Stomach (tissue), 9 donors: Measurements from ENCODE around the gene EPO. TPM values are rescaled to one million over a fixed set of nuclear protein-coding genes. Genes with fewer than 3 reads are reported as not detected.

Source experiments
- DNase-seq, 2 donors: peaks; one replicate each; pipeline versions ENCODE4 v3.0.0 to v3.0.0-alpha.2; 2013 to 2019
- H3K27ac ChIP-seq, 5 donors: fragments of 200-600 bp in 4 of 5; sonication (generic) in 4 of 5; one replicate each; pipeline ENCODE4 v1.5.1; 2013 to 2019; ENCODE audit warnings: mild to moderate bottlenecking in 1 of 5, moderate library complexity in 1 of 5
- H3K27me3 ChIP-seq, 3 donors: fragments of 200-600 bp; sonication (generic); one replicate each; pipeline ENCODE4 v1.5.1; 2017 to 2019; ENCODE audit warnings: mixed run types in 1 of 3
- H3K36me3 ChIP-seq, 4 donors: fragments of 200-600 bp; sonication (generic); 1 replicate in 3 of 4; 2 replicates in 1 of 4; pipeline ENCODE4 v1.5.1; 2016 to 2019
- H3K4me1 ChIP-seq, 4 donors: fragments of 200-600 bp; sonication (generic); one replicate each; pipeline ENCODE4 v1.5.1; 2016 to 2019
- H3K4me3 ChIP-seq, 4 donors: fragments of 200-600 bp; sonication (generic) in 3 of 4; one replicate each; pipeline ENCODE4 v1.5.1; 2016 to 2019; ENCODE audit warnings: mild to moderate bottlenecking in 1 of 4
- H3K9me3 ChIP-seq, 4 donors: fragments of 200-600 bp; sonication (generic); one replicate each; pipeline ENCODE4 v1.5.1; 2016 to 2019
- EP300 ChIP-seq: sonication (generic); formaldehyde crosslinking; IDR thresholded peaks from one replicate; pipeline ENCODE4 v1.6.1; 2017; ENCODE audit warnings: antibody characterized with exemption
- POLR2A ChIP-seq, 4 donors: fragments of 450-650 bp; IDR thresholded peaks; one replicate each; pipeline ENCODE4 v1.6.1; 2016; ENCODE audit warnings: antibody characterized with exemption in 4 of 4, control low read depth in 2 of 4, mild to moderate bottlenecking in 1 of 4, moderate library complexity in 1 of 4
- POLR2AphosphoS5 ChIP-seq, 3 donors: sonication (generic); formaldehyde crosslinking; IDR thresholded peaks; one replicate each; pipeline ENCODE4 v1.6.1; 2016; ENCODE audit warnings: antibody characterized with exemption in 3 of 3
- WGBS, 5 donors: extraction: QIAGEN DNeasy Blood & Tissue Kit in 3 of 5; methylation state at CpG; one replicate each; pipeline versions ENCODE4 v1.1.5 to v1.1.7; 2013 to 2018; 5-methylcytosine and 5-hydroxymethylcytosine counted together
- intact Hi-C: fragments of 100-400 bp; cut with DNase I; formaldehyde crosslinking; loops from one replicate; pipeline ENCODE4 v1.15.1; 2023; ENCODE audit warnings: low total_unique reads
- polyA plus RNA-seq, 3 donors: library from polyadenylated mRNA; stranded (reverse); fragments of 200-250 nt; gene quantifications; one replicate each; pipeline ENCODE4 v1.2.3, GENCODE V29; 2013
- total RNA-seq, 5 donors: library from RNA; depleted of rRNA; stranded (reverse); fragments of >200 nt; gene quantifications; one replicate each; pipeline versions ENCODE4 v1.1.0 to v1.2.3, GENCODE V29; 2014 to 2016
- TF ChIP-seq, protein P1 (sequence below), 7 experiments: fragments of 450-650 bp in 4 of 7; fragments of 200-600 bp in 3 of 7; sonication (generic) in 3 of 7; IDR thresholded peaks; one replicate each; pipeline ENCODE4 v1.5.1; 2016 to 2019; ENCODE audit warnings: antibody characterized with exemption in 7 of 7, control low read depth in 2 of 7, mild to moderate bottlenecking in 1 of 7
- donor health status: healthy with polysubstance abuse.
- donor health status: Bipolar disorder and iron deficiency.
- donor health status: healthy.

EPO gene
- total and polyA plus RNA-seq, 8 donors = not detected

GRCh38 chr7:100677308-100678267 lies 42.7 kb upstream of the EPO start:
- Histone ChIP-seq H3K4me1 (peaks cover 9 to 57% (median 44%) of the 10 kb centered on the region in 4 donors), H3K36me3 (peaks cover 41 to 63% (median 61%) of the 10 kb centered on the region in 4 donors), H3K9me3 (no peaks in the 10 kb centered on the region), H3K4me3 (no peak overlapping the region), H3K27ac (peak overlapping the region in 2 of 5 donors; percentile 75 to 99), H3K27me3 (no peaks in the 10 kb centered on the region)
- DNase-seq = peak in 1 of 2 donors; percentile 13
- 87 to 91% (median 87%) methylated on average over 29 to 36 of the region's 36 CpGs for WGBS, 5 donors
- no peak for TF ChIP-seq POLR2A (IDR thresholded peaks at IDR 0.05)
- intact Hi-C loops = loop anchor here (10.0 kb wide), 1 partner anchor 203 kb away; the partner anchor contains the start of gene TSC22D4

DNA sequence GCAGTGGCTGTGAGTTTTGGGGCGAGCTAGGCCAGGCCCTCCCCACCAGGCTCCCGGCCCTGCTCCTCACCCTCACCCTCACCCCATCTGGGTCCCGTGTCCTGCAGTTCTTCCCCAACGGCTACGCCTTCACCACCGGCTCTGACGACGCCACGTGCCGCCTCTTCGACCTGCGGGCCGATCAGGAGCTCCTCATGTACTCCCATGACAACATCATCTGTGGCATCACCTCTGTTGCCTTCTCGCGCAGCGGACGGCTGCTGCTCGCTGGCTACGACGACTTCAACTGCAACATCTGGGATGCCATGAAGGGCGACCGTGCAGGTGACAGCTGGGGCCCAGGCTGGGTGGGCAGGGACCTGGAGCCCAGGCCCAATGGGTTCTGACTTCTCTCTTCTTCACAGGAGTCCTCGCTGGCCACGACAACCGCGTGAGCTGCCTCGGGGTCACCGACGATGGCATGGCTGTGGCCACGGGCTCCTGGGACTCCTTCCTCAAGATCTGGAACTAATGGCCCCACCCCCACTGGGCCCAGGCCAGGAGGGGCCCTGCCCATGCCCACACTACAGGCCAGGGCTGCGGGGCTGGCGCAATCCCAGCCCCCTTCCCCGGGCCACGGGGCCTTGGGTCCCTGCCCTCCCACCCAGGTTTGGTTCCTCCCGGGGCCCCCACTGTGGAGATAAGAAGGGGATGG lies 41.8 kb upstream of the EPO start:
- 70 to 83% (median 73%) methylated on average over 24 to 35 of the region's 35 CpGs for WGBS, 5 donors
- DNase-seq = peak in 1 of 2 donors; percentile 22
- Histone ChIP-seq H3K36me3 (peaks cover 49 to 72% (median 69%) of the 10 kb centered on the region in 4 donors), H3K27ac (peak overlapping the region in 3 of 5 donors; percentile 59 to 75 (median 68)), H3K9me3 (no peaks in the 10 kb centered on the region), H3K4me1 (peaks cover 9 to 51% (median 41%) of the 10 kb centered on the region in 4 donors), H3K27me3 (no peaks in the 10 kb centered on the region), H3K4me3 (no peak overlapping the region)
- TF ChIP-seq POLR2A (IDR thresholded peaks at IDR 0.05) (no peak), POLR2AphosphoS5 (IDR thresholded peaks at IDR 0.05) (no peak), EP300 (no peak)
- TF ChIP-seq, protein P1, sequence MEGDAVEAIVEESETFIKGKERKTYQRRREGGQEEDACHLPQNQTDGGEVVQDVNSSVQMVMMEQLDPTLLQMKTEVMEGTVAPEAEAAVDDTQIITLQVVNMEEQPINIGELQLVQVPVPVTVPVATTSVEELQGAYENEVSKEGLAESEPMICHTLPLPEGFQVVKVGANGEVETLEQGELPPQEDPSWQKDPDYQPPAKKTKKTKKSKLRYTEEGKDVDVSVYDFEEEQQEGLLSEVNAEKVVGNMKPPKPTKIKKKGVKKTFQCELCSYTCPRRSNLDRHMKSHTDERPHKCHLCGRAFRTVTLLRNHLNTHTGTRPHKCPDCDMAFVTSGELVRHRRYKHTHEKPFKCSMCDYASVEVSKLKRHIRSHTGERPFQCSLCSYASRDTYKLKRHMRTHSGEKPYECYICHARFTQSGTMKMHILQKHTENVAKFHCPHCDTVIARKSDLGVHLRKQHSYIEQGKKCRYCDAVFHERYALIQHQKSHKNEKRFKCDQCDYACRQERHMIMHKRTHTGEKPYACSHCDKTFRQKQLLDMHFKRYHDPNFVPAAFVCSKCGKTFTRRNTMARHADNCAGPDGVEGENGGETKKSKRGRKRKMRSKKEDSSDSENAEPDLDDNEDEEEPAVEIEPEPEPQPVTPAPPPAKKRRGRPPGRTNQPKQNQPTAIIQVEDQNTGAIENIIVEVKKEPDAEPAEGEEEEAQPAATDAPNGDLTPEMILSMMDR (IDR thresholded peaks at IDR 0.05) = no peak
- intact Hi-C loops = loop anchor here (10.0 kb wide), 1 partner anchor 204 kb away; the partner anchor contains the start of gene TSC22D4

DNA sequence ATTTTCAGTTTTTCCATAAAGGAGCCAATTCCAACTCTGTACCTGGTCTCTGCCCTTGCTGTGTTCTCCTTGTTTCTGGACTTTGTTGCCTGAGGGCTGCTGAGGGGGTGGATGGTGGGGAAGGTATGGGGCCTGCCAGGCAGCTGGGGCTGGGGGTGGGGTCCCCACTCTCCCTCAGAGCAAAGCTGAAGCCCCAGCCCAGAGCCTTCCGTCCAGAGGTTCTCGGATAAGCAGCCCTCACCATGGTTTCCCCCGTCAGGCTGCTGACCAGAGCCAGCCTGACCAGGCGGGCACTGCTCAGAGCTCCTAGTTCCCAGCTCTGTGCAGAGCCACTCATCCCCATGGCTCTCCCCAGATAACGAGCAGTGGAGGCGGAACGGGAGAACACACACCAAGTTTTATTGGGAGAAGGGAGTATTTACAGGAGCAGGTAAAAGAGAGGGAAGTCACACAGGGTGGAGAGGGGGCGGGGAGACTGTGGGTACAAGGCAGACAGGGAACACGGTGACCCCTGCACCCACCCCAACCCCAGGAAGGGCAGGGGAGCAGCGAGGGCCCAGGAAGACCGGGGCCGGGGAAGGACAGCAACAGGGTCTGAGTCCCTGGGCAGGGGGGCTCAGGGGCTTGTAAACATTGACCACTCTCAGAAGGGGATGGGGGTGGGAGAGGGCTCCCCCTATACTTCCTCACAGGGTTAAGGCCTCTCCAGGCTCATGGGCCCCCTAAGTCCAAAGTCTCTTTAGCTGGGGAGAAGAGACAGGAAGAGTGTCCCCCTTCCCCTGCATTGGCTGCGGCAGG lies 40.9 kb upstream of the EPO start:
- 57 to 74% (median 68%) methylated on average over 11 to 13 of the region's 13 CpGs for WGBS, 5 donors
- peak overlapping the region in 3 of 5 donors; percentile 59 to 75 (median 68) for H3K27ac ChIP-seq
- H3K36me3 ChIP-seq = peaks cover 58 to 81% (median 78%) of the 10 kb centered on the region in 4 donors
- intact Hi-C loops = loop anchor here (10.0 kb wide), 1 partner anchor 205 kb away; the partner anchor contains the start of gene TSC22D4
- no peak overlapping the region for H3K4me3 ChIP-seq
- no peaks in the 10 kb centered on the region for H3K9me3 ChIP-seq
- DNase-seq = peak in 1 of 2 donors; percentile 15
- no peaks in the 10 kb centered on the region for H3K27me3 ChIP-seq
- no peak for TF ChIP-seq EP300
- no peak for TF ChIP-seq POLR2A (IDR thresholded peaks at IDR 0.05)
- no peak for TF ChIP-seq POLR2AphosphoS5 (IDR thresholded peaks at IDR 0.05)
- TF ChIP-seq, protein P1 (IDR thresholded peaks at IDR 0.05) = no peak
- peaks cover 9 to 51% (median 41%) of the 10 kb centered on the region in 4 donors for H3K4me1 ChIP-seq

- H3K36me3 ChIP-seq = peaks cover 65 to 88% (median 86%) of the 10 kb centered on the region in 4 donors
- no peaks in the 10 kb centered on the region for H3K9me3 ChIP-seq
- H3K27ac ChIP-seq = peak overlapping the region in 4 of 5 donors; percentile 49 to 75 (median 68)
- TF ChIP-seq EP300 (no peak), POLR2AphosphoS5 (IDR thresholded peaks at IDR 0.05) (peak in 2 of 3 donors; percentile 4 to 18)
- peak in 1 of 2 donors; percentile 28 for DNase-seq
- intact Hi-C loops = loop anchor here (10.0 kb wide), 1 partner anchor 205 kb away; the partner anchor contains the start of gene TSC22D4
- no peak overlapping the region for H3K4me3 ChIP-seq
- no peaks in the 10 kb centered on the region for H3K27me3 ChIP-seq
- peaks cover 9 to 51% (median 39%) of the 10 kb centered on the region in 4 donors for H3K4me1 ChIP-seq
- 60 to 76% (median 70%) methylated on average over 13 of the region's 13 CpGs for WGBS, 5 donors
Observed at GRCh38 chr7:100679927-100680575, 40.2 kb upstream of the EPO start.
